CD4-positive, alpha-beta T cell treated with Interleukin-12 subunit alpha and Interleukin-12 subunit beta, for 1 hour (primary cell): ENCODE measurements around the gene TMEM217.

Source experiments
- DNase-seq: peaks from one replicate; pipeline ENCODE4 v3.0.0-alpha.2; 2020

TMEM217 gene

DNA sequence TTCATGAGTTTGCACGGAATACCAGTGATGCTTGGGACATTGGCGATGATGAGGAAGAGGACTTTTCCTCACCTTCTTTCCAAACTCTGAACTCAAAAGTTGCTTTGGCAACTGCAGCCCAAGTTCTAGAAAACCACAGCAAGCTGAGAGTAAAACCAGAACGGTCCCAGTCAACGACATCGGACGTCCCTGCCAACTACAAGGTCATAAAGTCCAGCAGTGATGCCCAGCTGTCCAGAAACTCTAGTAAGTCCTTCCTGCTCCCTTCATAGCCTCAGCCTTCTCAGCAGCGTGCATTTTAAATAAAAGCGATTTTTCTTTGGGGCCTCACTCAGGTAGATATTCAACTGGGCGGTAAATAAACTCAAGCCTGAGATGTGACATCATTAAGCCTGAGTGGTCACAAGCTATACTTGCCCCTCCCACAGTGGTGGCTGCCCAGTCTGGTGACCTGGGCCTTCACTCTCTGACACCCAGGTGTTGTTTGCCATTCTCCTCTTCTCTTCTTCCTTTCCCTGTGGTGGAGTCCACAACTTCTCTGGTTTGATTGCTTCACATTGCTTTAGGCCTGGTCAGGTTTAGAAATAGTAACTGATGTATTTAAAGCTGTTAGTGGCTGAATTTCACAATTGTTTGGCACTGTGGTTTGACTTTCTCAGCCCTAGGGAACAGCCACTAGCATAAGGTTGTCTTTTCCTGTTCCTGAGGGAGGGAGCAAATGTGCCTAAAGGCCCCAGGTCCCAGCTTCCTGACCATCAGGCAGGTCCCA is 21.6 kb upstream of the TMEM217 start:
- no peak for DNase-seq

GRCh38 chr6:37277001-37277409 is 19.1 kb upstream of the TMEM217 start:
- DNase-seq, result no peak

DNA sequence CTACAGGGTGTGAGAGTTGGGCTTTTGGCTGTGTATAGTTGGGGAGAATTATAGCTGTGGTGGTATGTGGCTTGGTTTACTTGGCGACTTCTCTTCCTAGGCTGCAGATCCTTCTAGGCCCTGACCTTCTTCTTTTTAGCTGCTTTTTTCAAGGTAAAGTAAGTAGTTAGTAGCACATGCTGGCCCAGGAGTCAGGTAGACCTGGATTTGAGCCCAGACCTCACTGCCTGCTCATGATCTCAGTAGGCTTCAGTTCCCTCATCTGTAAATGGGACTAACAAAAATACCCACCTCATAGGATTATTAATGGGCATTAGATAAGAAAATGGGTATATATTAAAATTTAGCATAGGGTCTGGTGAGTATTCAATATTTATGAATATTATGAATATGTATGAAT is 17.4 kb upstream of the TMEM217 start:
- DNase-seq, result no peak

DNA sequence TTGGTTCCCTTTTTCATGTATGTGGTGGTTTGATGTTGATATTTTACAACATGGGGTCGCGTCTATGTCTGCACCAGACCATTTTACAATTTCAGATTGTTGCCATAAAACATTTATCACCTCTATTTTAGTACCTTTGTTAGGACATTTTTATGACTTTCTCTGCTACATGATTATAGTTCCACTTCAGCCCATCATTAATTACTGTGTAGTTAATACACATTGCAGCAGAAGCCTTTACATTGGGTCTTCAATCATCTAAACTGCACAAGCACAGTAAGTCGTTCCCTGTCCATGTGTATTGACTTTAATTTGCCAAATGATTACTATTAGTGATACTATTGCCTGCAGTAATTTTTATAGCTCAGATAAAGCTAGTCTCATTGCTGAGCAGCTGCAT is 15.7 kb upstream of the TMEM217 start:
- no peak for DNase-seq

- DNase-seq, result no peak
Observed at GRCh38 chr6:37272834-37273566, 15.1 kb upstream of the TMEM217 start.

DNA sequence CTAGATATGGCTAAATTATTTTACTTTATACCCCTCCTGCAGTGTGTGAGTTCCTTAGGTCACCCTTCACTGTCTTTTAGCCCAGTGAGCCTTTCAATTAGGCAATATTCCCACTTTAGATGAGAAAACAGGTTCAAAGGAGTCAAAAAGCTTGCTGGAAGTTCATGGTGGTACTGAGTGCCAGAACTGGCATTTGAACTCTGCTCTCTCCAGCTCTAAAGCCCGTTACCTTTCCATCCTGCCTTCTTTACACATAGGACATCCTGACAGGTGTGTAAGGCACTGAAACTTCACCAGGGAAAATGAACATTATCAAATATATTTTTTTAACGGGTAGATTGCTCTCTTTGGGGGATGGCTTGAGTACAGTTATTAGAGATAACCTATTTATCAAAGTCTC is 11.2 kb upstream of the TMEM217 start:
- no peak for DNase-seq

- DNase-seq, result no peak
Observed at GRCh38 chr6:37265860-37266259, 7.9 kb upstream of the TMEM217 start.

- no peak for DNase-seq
Observed at GRCh38 chr6:37265001-37265400, 7.1 kb upstream of the TMEM217 start.

DNA sequence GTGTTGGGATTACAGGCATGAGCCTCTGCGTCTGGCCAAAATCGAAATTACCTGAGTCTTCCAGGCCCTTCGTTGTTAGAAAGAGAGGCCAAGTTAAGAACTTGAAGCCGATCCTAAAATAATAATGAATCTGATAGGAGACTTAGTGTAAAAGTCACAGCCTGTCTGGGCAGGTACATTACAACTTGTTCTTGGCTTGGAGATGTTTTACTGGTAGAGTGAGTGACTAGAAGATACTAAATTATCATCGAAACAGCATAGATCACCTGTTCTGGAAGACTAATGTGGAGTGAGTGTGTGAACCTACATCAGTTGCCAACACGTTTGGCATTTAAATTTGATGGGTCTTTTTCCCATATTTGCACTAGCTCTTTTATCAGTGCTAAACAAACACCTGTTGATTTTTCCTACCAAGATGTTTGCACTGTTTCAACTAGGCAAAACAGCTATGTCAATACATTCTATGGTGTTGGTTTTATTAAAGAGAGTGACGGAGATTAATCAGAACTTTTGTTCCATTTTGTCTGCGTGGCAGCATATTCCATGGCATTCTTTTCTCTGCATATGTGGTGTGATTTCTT is 4.6 kb upstream of the TMEM217 start:
- DNase-seq, result no peak

DNA sequence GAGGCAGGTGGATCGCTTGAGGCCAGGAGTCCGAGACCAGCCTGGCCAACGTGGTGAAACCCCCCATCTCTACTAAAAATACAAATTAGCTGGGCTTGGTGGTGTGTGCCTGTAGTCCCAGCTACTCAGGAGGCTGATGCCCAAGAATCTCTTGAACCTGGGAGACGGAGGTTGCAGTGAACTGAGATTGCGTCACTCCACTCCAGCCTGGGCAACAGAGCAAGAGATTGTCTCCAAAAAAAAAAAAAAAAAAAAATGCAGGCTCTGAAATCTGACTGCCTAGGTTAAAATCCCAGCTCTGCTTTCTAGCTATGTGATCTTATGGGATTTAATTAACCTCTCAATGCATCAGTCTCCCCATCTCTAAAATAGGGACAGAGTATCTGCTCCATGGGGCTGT is 3.3 kb upstream of the TMEM217 start:
- no peak for DNase-seq

GRCh38 chr6:37260444-37260843 is 2.5 kb upstream of the TMEM217 start:
- no peak for DNase-seq

DNA sequence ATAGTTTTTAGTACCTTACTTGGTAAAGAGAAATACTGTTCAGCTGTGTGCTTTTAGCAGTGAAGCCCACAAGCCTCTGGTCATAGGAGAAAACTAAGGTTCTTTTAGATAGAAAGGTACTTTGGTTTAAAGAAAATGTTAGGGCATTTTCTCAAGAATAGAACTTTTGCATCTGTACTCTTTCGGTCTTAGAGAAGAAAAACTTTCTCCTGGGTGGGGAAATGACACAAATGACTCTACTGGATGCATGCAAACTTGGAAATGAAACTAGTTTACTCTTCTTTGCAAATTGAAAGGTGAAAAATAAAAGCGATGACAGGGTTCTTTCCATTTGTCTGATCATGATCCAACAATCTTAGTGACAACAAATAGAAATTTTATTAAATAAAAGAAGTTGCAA is 2.1 kb upstream of the TMEM217 start:
- DNase-seq, result no peak

GRCh38 chr6:37259191-37259590 is 1.2 kb upstream of the TMEM217 start:
- DNase-seq, result peak; percentile 69

DNA sequence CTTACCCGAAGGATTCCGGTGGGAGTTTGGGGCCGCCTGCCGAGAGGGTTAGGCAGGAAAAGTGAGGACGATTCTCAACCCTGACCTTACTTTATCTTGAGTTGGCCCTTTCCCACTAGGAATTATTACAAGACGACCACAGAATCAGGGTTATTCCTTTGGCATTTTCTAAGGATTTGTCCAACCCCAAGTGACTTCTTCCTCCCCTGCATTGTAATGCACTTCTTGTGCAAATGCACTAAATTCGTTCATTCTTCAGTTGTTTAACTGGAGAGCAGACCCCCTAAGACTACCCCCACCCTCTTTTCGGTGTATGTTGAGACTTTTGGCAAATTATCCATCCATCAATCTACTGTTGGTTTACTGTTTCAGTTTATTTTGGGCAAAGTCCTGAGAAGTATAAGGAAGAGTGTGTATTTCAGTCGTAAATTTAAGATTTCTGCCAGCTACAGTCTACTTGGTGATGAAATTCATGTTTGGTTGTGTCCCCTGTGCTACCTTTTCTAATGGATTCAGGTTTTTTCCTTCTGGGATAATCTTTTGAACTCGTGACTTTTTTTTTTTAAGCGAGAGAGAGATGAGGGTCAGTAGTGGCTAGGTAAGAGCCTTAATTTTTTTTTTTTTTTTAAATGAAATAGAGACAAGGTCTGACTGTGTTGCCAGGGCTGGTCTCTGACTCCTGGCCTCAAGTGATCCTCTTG is 611 bp upstream of the TMEM217 start:
- DNase-seq, result no peak

DNA sequence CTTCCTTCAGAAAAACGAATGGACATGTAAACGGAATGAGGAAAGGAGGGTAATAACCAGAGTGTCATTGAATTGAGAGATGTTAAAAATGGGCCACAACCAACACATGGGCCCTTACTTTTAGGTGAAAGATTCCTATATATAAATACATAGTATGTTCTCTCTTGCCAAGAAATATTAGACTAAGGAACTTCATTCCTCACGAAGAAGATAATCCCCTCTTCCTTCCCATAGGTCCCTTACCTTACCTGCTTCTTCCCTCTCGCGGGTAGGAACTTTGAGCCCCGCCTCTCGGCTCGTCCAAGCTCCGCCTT is 667 bp downstream of the TMEM217 start:
- DNase-seq, result no peak

GRCh38 chr6:37256692-37257319 is 1.1 kb downstream of the TMEM217 start:
- DNase-seq, result no peak

DNA sequence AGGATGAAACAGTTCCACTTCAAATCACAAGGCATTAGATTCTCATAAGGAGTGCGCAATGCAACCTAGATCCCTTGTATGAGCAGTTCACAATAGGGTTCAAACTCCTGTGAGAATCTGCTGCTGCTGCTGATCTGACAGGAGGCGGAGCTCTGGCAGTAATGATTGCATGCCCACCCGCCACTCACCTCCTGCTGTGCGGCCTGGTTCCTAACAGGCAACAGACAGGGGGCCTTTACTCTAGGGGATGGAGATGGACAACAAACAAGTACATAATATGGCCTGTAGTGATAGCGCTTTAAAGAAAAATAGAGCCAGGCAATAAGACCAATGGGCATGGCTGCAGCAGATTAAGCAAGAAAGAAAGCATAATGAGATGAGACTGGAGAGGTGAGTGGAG is 3.1 kb downstream of the TMEM217 start:
- no peak for DNase-seq

DNA sequence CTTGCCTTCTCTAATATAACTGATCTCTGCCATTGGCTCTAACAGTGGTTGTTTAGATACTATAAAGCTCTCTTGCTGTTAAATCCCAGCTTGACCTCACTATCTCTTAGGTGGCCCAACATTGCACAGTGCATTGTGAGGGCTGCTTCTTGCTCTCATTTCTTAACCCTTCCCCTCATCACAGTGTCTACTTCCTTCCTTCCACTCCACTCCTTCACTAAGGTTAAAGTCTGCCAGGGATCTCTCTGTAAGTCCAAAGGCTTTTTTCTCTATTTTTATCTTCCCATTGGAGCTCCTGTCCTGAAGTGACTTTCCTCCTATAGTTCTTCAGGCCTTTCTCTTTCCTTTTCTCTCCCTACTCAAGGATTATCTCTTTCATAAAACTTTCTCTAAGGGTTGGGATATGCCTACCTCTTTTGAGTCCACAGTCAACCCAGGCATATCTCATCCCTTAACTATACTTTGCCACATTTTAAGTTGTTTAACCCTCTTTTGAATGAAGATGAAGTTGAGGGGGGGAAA is 4.4 kb downstream of the TMEM217 start:
- no peak for DNase-seq

DNA sequence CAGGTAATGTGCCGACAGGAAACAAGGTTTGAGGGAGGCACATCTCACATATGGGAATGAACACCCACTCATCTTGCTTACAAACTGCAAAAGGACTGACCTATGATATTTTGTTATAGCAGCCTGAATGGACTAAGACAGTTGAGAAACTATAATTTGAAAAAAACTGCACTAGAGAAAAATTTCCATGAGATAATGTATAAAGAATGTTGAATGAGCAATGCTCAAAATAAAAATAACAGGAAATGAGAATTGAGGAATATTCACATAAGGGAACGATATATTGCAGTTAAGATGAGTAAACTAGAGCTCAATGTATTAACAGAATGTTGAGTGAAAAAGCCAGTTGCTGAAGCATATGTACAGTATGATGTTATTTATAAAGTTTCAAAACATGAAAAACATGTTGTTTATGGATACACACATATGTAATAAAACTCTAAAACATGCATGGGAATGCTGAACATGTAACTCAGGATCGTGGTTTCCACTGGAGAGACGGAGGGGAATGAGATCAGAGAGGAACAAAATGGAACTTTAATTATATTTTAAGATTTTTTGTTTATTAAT is 6.6 kb downstream of the TMEM217 start:
- no peak for DNase-seq

DNA sequence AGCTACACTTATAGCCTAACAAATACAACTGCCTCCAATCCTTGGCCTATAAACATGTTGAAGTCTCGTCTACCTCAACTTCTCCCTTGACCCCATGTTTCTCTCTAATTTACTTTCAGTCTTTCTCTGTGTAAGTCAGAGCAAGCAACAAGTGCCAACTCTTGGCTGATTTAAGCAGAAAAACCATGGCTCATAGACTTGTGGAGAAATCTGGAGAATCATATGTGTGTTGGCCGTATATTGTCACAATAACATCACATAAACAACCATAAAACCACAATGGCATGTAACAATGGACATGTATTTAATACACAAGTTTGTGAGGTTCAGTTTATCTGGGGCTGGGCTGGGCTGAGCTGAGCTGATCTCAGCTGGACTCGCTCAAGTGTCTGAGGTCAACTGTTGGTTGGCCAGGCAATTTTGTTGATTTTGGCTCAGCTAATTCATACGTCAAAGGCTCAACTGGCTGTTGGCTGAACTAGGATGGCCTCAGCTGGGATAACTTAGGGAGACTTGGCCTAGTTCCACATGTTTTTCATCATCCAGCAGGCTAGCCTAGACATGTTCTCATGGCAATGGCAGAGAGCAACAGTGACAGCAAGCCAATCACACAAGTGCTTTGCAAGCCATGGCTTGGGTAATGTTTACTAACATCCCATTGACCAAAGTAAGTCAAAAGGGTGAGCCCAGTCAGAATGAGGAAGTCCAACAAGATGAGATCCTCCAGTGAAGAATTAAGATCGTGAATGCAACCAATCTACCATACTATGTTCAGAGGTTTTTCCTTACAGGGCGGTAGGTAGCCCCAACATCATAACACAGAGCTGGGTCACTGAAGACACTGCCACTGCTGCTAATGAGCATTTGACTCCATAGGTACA is 13.3 kb downstream of the TMEM217 start:
- DNase-seq, result no peak

DNA sequence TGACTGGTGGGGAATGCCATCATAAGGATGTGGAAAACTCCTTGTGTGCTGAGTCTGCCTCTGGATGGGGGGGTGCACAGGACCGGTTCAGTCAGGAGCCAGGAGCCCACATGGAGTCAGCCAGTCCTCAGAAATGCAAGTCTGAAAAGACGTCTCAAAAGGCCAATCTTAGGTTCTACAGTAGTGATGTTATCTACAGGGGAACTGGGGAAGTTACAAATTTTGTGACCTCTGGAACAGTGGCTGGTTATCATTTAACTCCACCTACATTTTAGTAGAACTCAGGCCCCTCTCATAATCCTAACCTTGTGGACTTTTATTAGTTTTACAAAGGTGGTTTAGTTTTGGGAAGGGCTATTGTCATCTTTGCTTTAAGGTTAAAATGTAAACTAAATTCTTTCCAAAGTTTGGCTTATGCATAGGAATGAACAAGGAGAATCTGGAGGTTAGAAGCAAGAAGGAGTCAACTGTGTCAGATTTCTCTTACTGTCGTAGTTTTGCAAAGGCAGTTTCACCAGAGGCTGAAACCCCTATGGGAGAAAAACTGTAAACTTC is 14.1 kb downstream of the TMEM217 start:
- no peak for DNase-seq
